GM19463 (cell line): ENCODE data around the gene AUTS2.

Experiments used
- ATAC-seq: cut with Tn5 transposase; IDR thresholded peaks from one replicate; pipeline ENCODE4 v1.9.1; 2021; ENCODE audit warnings: mild to moderate bottlenecking, moderate library complexity; ENCODE audit not compliant: unreplicated experiment

AUTS2 gene

GRCh38 chr7:70014472-70015177, 416.4 kb downstream of the AUTS2 start:
- ATAC-seq, result no peak

GRCh38 chr7:70015353-70015752, 417.1 kb downstream of the AUTS2 start:
- no peak for ATAC-seq

GRCh38 chr7:70016044-70016770, 417.9 kb downstream of the AUTS2 start:
- no peak for ATAC-seq

GRCh38 chr7:70017357-70017756, 419.1 kb downstream of the AUTS2 start:
- ATAC-seq, result no peak

GRCh38 chr7:70018700-70019099, 420.4 kb downstream of the AUTS2 start:
- ATAC-seq, result no peak

GRCh38 chr7:70027867-70028266, 429.6 kb downstream of the AUTS2 start:
- ATAC-seq, result no peak

GRCh38 chr7:70028620-70029019, 430.3 kb downstream of the AUTS2 start:
- ATAC-seq, result no peak

- ATAC-seq, result no peak
Measured at GRCh38 chr7:70029993-70030392, 431.7 kb downstream of the AUTS2 start.

- ATAC-seq, result no peak
Measured at GRCh38 chr7:70030745-70031144, 432.5 kb downstream of the AUTS2 start.

GRCh38 chr7:70031245-70031644, 433.0 kb downstream of the AUTS2 start:
- ATAC-seq, result no peak

- no peak for ATAC-seq
Measured at GRCh38 chr7:70032649-70033048, 434.4 kb downstream of the AUTS2 start.

GRCh38 chr7:70033226-70033625, 435.0 kb downstream of the AUTS2 start:
- no peak for ATAC-seq

GRCh38 chr7:70034999-70035398, 436.7 kb downstream of the AUTS2 start:
- ATAC-seq, result no peak

- ATAC-seq, result no peak
Measured at GRCh38 chr7:70035519-70035918, 437.2 kb downstream of the AUTS2 start.

GRCh38 chr7:70035955-70036354, 437.7 kb downstream of the AUTS2 start:
- ATAC-seq, result no peak

GRCh38 chr7:70036695-70037094, 438.4 kb downstream of the AUTS2 start:
- no peak for ATAC-seq

GRCh38 chr7:70037171-70037933, 439.1 kb downstream of the AUTS2 start:
- no peak for ATAC-seq

- ATAC-seq, result no peak
Measured at GRCh38 chr7:70040051-70040450, 441.8 kb downstream of the AUTS2 start.

GRCh38 chr7:70040970-70041766, 442.9 kb downstream of the AUTS2 start:
- no peak for ATAC-seq

- no peak for ATAC-seq
Measured at GRCh38 chr7:70042533-70042932, 444.3 kb downstream of the AUTS2 start.

GRCh38 chr7:70043015-70043538, 444.8 kb downstream of the AUTS2 start:
- ATAC-seq, result no peak
